ENCODE measurements around the gene GANAB. TPM values are rescaled to one million over a fixed set of nuclear protein-coding genes. Genes with fewer than 3 reads are reported as not detected.

GANAB gene
- total and polyA plus RNA-seq, 2 experiments from 2014 or later = 82.3 to 272 TPM

GRCh38 chr11:62605902-62606301 is 40.5 kb downstream of the GANAB start:
- no peak for ATAC-seq
- H3K27ac ChIP-seq (ENCODE audit: low read depth) = no peak overlapping the region
- no peaks in the 10 kb centered on the region for H3K36me3 ChIP-seq (ENCODE audit: insufficient read depth)
- H3K27me3 ChIP-seq (ENCODE audit: insufficient read depth) = peaks cover 31% of the 10 kb centered on the region
- Mint-ChIP-seq H3K27me3 (ENCODE audit: insufficient read depth, low read depth, poor library complexity) (peaks cover 36% of the 10 kb centered on the region), H3K4me1 (peaks cover 54% of the 10 kb centered on the region), H3K4me3 (no peak overlapping the region), H3K9me3 (no peaks in the 10 kb centered on the region; the same call in 2 of the 3 replicates), H3K27ac (no peak overlapping the region), H3K36me3 (ENCODE audit: low read depth) (peaks cover 11% of the 10 kb centered on the region; the same call in 2 of the 3 replicates)
- no peak overlapping the region for H3K4me2 ChIP-seq
- peaks cover 8% of the 10 kb centered on the region; the same call in 1 of the 2 replicates for H3K4me1 ChIP-seq (ENCODE audit: insufficient read depth)
- TF ChIP-seq ZNF331 (CRISPR knock-in tag; IDR thresholded peaks at IDR 0.05; ENCODE audit: low read depth) (no peak), CREB1 (CRISPR knock-in tag; IDR thresholded peaks at IDR 0.05; ENCODE audit: low read depth) (no peak), STAT1 (IDR thresholded peaks at IDR 0.05; ENCODE audit: unreplicated experiment) (no peak)
- peaks cover under 1% of the 10 kb centered on the region; the same call in 1 of the 2 replicates for H3K79me2 ChIP-seq (replicated peaks; ENCODE audit: insufficient read depth)
- no peak overlapping the region for H2AFZ ChIP-seq
- H3K9me2 ChIP-seq (ENCODE audit: insufficient read depth) = no peaks in the 10 kb centered on the region
- no peak overlapping the region for H3K4me3 ChIP-seq
- H3F3A ChIP-seq (replicated peaks; ENCODE audit: low read depth) = peaks cover 20% of the 10 kb centered on the region
- DNase-seq (ENCODE audit: low spot score) = no peak
- 0 out of 2 replicates have a peak, but pooled peaks cover 6% of the 10 kb centered on the region for H4K20me1 ChIP-seq (replicated peaks; ENCODE audit: insufficient read depth)

- Histone ChIP-seq H3K4me2 (no peak overlapping the region), H4K20me1 (replicated peaks; ENCODE audit: insufficient read depth) (0 out of 2 replicates have a peak, but pooled peaks cover 6% of the 10 kb centered on the region), H3K4me3 (no peak overlapping the region), H3F3A (replicated peaks; ENCODE audit: low read depth) (peaks cover 20% of the 10 kb centered on the region), H3K27me3 (ENCODE audit: insufficient read depth) (peaks cover 35% of the 10 kb centered on the region), H3K4me1 (ENCODE audit: insufficient read depth) (peaks cover 8% of the 10 kb centered on the region; the same call in 1 of the 2 replicates), H3K27ac (ENCODE audit: low read depth) (no peak overlapping the region), H3K9me2 (ENCODE audit: insufficient read depth) (no peaks in the 10 kb centered on the region), H3K79me2 (replicated peaks; ENCODE audit: insufficient read depth) (peaks cover 5% of the 10 kb centered on the region), H2AFZ (no peak overlapping the region), H3K36me3 (ENCODE audit: insufficient read depth) (no peaks in the 10 kb centered on the region)
- Mint-ChIP-seq H3K9me3 (no peaks in the 10 kb centered on the region; the same call in 2 of the 3 replicates), H3K4me1 (peaks cover 52% of the 10 kb centered on the region), H3K36me3 (ENCODE audit: low read depth) (peaks cover 14% of the 10 kb centered on the region), H3K27ac (no peak overlapping the region), H3K27me3 (ENCODE audit: insufficient read depth, low read depth, poor library complexity) (peaks cover 35% of the 10 kb centered on the region), H3K4me3 (no peak overlapping the region; the same call in 2 of the 3 replicates)
- ATAC-seq (no peak), DNase-seq (ENCODE audit: low spot score) (no peak)
- TF ChIP-seq ZNF331 (CRISPR knock-in tag; IDR thresholded peaks at IDR 0.05; ENCODE audit: low read depth) (no peak), ETS1 (IDR thresholded peaks at IDR 0.05) (no peak), POLR2AphosphoS5 (IDR thresholded peaks at IDR 0.05; ENCODE audit: low read depth) (no peak), EZH2phosphoT487 (IDR thresholded peaks at IDR 0.05; ENCODE audit: unreplicated experiment) (no peak), REST (IDR thresholded peaks at IDR 0.05; ENCODE audit: unreplicated experiment) (no peak), CREB1 (CRISPR knock-in tag; IDR thresholded peaks at IDR 0.05; ENCODE audit: low read depth) (no peak), ZNF114 (CRISPR knock-in tag; IDR thresholded peaks at IDR 0.05) (no peak), ZNF462 (CRISPR knock-in tag; IDR thresholded peaks at IDR 0.05) (no peak), NANOG (IDR thresholded peaks at IDR 0.05; ENCODE audit: borderline replicate concordance) (no peak), EZH2 (IDR thresholded peaks at IDR 0.05; ENCODE audit: low read depth, unreplicated experiment) (no peak), STAT1 (IDR thresholded peaks at IDR 0.05; ENCODE audit: unreplicated experiment) (no peak)
Observed at GRCh38 chr11:62605467-62605866, 40.9 kb downstream of the GANAB start.

Measured in GM23338 (cell line).